ENCODE results near the gene FBXO31. TPM values are rescaled to one million over a fixed set of nuclear protein-coding genes. Genes with fewer than 3 reads are reported as not detected.

The FBXO31 gene
- total and polyA plus RNA-seq, 2 of the 8 experiments (the other 6 are each of a cell fraction or from before 2014, with no cell fraction given) = 8.3 to 21.6 TPM

- TF ChIP-seq CHD7 (IDR thresholded peaks at IDR 0.05; ENCODE audit: insufficient replicate concordance, low read length) = no peak
- no peak for TF ChIP-seq MAX (IDR thresholded peaks at IDR 0.05)
- no peak for TF ChIP-seq NRF1 (IDR thresholded peaks at IDR 0.05; ENCODE audit: low read depth, low read length)
- TF ChIP-seq ATF2 (IDR thresholded peaks at IDR 0.05; ENCODE audit: low read length) = no peak
- TF ChIP-seq SAP30 (IDR thresholded peaks at IDR 0.05; ENCODE audit: insufficient read depth, insufficient replicate concordance, low read length) = no peak
- TF ChIP-seq FOSL1 (IDR thresholded peaks at IDR 0.05; ENCODE audit: insufficient read depth, low read depth, low read length) = no peak
- TF ChIP-seq RAD21 (IDR thresholded peaks at IDR 0.05 in 1 of 2, conservative IDR thresholded peaks at IDR 0.05 in 1 of 2; ENCODE audit: low read depth in 2 of 2, low read length in 2 of 2) = no peak
Observed at GRCh38 chr16:87366930-87367329, 16.6 kb downstream of the FBXO31 start (continued).

Data from H1 (cell line).